Liver (tissue), 9 donors: ENCODE measurements around the gene FAIM2. TPM values are rescaled to one million over a fixed set of nuclear protein-coding genes. Genes with fewer than 3 reads are reported as not detected.

Experiments used
- DNase-seq: peaks from one replicate; pipeline ENCODE4 v3.0.0-alpha.2; 2017; ENCODE audit warnings: low spot score
- H3K27ac ChIP-seq, 2 donors: one replicate each; pipeline ENCODE4 v1.7.0; 2013; ENCODE audit warnings: inconsistent platforms in 2 of 2, low read length in 2 of 2, control low read depth in 1 of 2, low read depth in 1 of 2, mild to moderate bottlenecking in 1 of 2
- H3K27me3 ChIP-seq, 4 donors: one replicate each; pipeline versions ENCODE4 v1.6.1 to v1.7.0; 2013; ENCODE audit warnings: low read length in 3 of 4, inconsistent platforms in 1 of 4, mild to moderate bottlenecking in 1 of 4, moderate library complexity in 1 of 4; ENCODE audit not compliant: control insufficient read depth in 4 of 4, insufficient read depth in 4 of 4
- H3K36me3 ChIP-seq, 4 donors: one replicate each; pipeline versions ENCODE4 v1.6.1 to v1.7.0; 2013; ENCODE audit warnings: low read length in 3 of 4, mild to moderate bottlenecking in 3 of 4, low read depth in 1 of 4, moderate library complexity in 1 of 4; ENCODE audit not compliant: control insufficient read depth in 4 of 4, insufficient read depth in 3 of 4
- H3K4me1 ChIP-seq, 4 donors: one replicate each; pipeline versions ENCODE4 v1.6.1 to v1.7.0; 2013; ENCODE audit warnings: low read length in 3 of 4, mild to moderate bottlenecking in 3 of 4, moderate library complexity in 1 of 4; ENCODE audit not compliant: control insufficient read depth in 4 of 4, insufficient read depth in 4 of 4
- H3K4me3 ChIP-seq, 3 donors: one replicate each; pipeline versions ENCODE4 v1.6.1 to v1.7.0; 2013; ENCODE audit warnings: low read length in 3 of 3, control low read depth in 1 of 3, low read depth in 1 of 3, mild to moderate bottlenecking in 1 of 3
- H3K9ac ChIP-seq, 2 donors: one replicate each; pipeline ENCODE4 v1.7.0; 2013; ENCODE audit warnings: low read length in 2 of 2, mild to moderate bottlenecking in 2 of 2, moderate library complexity in 2 of 2, control low read depth in 1 of 2, low read depth in 1 of 2
- H3K9me3 ChIP-seq, 4 donors: one replicate each; pipeline versions ENCODE4 v1.6.1 to v1.7.0; 2013; ENCODE audit warnings: low read length in 3 of 4; ENCODE audit not compliant: control insufficient read depth in 4 of 4
- EGR1 ChIP-seq, 2 donors: IDR thresholded peaks; 2 replicates each; pipeline ENCODE4 v1.6.1; 2016 to 2018; ENCODE audit warnings: antibody characterized with exemption in 2 of 2, low read depth in 2 of 2
- FOXA1 ChIP-seq: IDR thresholded peaks from 2 replicates; pipeline ENCODE4 v1.6.1; 2016; ENCODE audit warnings: antibody characterized with exemption
- HNF4A ChIP-seq, 2 donors: conservative IDR thresholded peaks; 2 replicates each; pipeline ENCODE4 v1.6.1; 2016; ENCODE audit warnings: antibody characterized with exemption in 2 of 2, mild to moderate bottlenecking in 2 of 2
- HNF4G ChIP-seq: IDR thresholded peaks from 2 replicates; pipeline ENCODE4 v1.6.1; 2016; ENCODE audit warnings: antibody characterized with exemption
- JUND ChIP-seq, 2 donors: IDR thresholded peaks; 2 replicates each; pipeline ENCODE4 v1.6.1; 2016; ENCODE audit warnings: antibody characterized with exemption in 2 of 2
- NR2F2 ChIP-seq: IDR thresholded peaks from 2 replicates; pipeline ENCODE4 v1.6.1; 2016; ENCODE audit warnings: antibody characterized with exemption
- RAD21 ChIP-seq, 2 donors: IDR thresholded peaks; 2 replicates each; pipeline ENCODE4 v1.6.1; 2016; ENCODE audit warnings: antibody characterized with exemption in 2 of 2, mild to moderate bottlenecking in 2 of 2
- RXRA ChIP-seq, 2 donors: IDR thresholded peaks; 2 replicates each; pipeline ENCODE4 v1.6.1; 2017 to 2018; ENCODE audit warnings: antibody characterized with exemption in 2 of 2, mild to moderate bottlenecking in 1 of 2
- SP1 ChIP-seq: IDR thresholded peaks from 2 replicates; pipeline ENCODE4 v1.6.1; 2018; ENCODE audit warnings: antibody characterized with exemption, mild to moderate bottlenecking
- TAF1 ChIP-seq: conservative IDR thresholded peaks from 2 replicates; pipeline ENCODE4 v1.6.1; 2016; ENCODE audit warnings: antibody characterized with exemption, mild to moderate bottlenecking
- YY1 ChIP-seq: IDR thresholded peaks from 2 replicates; pipeline ENCODE4 v1.6.1; 2016; ENCODE audit warnings: antibody characterized with exemption, mild to moderate bottlenecking
- WGBS: extraction: QIAGEN DNeasy Blood & Tissue Kit; methylation state at CpG from one replicate; pipeline ENCODE4 v1.1.7; 2013; 5-methylcytosine and 5-hydroxymethylcytosine counted together
- polyA plus RNA-seq, 2 donors: library from polyadenylated mRNA; stranded (reverse) in 1 of 2; unstranded in 1 of 2; fragments of 200-250 nt in 1 of 2; fragments of >200 nt in 1 of 2; fragmentation: Nextera tagmentation in 1 of 2; extraction: Ambion mirVana in 1 of 2; gene quantifications; one replicate each; pipeline versions ENCODE4 v1.2.1 to v1.2.3, GENCODE V29; 2013 to 2015
- total RNA-seq, 2 donors: library from RNA; depleted of rRNA; stranded (reverse); fragments of >200 nt; gene quantifications; one replicate each; pipeline ENCODE4 v1.2.3, GENCODE V29; 2014
- TF ChIP-seq, protein P1 (sequence below): fragments of 150-350 bp; IDR thresholded peaks from 2 replicates; pipeline ENCODE4 v1.5.1; 2017; ENCODE audit warnings: improper control_type of control experiment, low read depth, low read length; ENCODE audit not compliant: missing input control
- TF ChIP-seq, protein P2 (sequence below): IDR thresholded peaks from 2 replicates; pipeline ENCODE4 v1.6.1; 2016; ENCODE audit warnings: antibody characterized with exemption
- TF ChIP-seq, protein P3 (sequence below): IDR thresholded peaks from 2 replicates; pipeline ENCODE4 v1.6.1; 2016; ENCODE audit warnings: antibody characterized with exemption
- TF ChIP-seq, protein P4 (sequence below): IDR thresholded peaks from 2 replicates; pipeline ENCODE4 v1.6.1; 2016; ENCODE audit warnings: antibody characterized with exemption
- TF ChIP-seq, protein P5 (sequence below): IDR thresholded peaks from 2 replicates; pipeline ENCODE4 v1.6.1; 2016; ENCODE audit warnings: antibody characterized with exemption, mild to moderate bottlenecking
- donor health status: healthy.
- donor health status: healthy.
- donor health status: healthy.
- donor health status: healthy.
- donor health status: healthy.

FAIM2 gene
- total and polyA plus RNA-seq, 4 donors = 0.06 to 0.23 TPM; not detected in 2

DNA sequence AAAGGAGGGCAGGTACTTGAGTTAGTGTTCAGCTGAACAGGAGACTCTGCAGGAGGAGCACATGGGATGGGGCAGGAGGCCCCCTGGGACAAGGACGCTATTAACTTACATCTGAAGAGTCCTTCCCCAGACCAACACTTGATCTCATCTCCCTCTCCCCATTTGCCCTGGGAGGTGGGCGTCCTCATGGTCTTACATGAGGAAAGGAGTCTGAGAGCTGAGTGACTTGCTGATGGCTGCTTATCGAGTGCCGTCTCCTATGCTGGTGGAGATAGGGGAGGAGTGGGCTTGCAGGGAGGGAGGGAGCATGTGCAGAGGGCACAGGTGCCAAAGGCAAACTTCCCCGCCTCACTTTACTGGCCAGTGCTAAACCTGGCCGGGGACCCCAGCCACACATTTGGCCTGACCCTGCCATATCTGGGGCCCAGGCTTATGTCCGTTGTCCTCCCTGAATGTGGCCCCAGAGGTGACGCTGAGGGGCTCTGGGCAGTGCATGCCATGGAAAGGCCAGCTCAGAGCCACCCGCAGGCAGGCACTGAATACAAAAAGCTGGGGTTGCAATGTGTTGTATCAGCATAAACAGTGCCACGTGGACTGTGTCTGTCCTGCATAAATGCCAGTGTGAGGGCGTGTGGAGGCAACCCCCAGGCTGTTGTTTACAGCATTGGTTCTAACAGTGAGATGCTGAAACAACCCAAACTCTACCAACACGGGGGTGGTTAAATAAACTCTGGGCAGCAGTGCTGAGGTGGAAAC lies 29.4 kb downstream of the FAIM2 start:
- TF ChIP-seq FOXA1 (no peak), JUND (IDR thresholded peaks at IDR 0.05) (no peak), TAF1 (no peak), SP1 (no peak), YY1 (no peak), EGR1 (IDR thresholded peaks at IDR 0.05; ENCODE audit: low read depth in 2 of 2) (no peak), NR2F2 (no peak), RAD21 (IDR thresholded peaks at IDR 0.05) (no peak), RXRA (IDR thresholded peaks at IDR 0.05) (no peak), HNF4G (no peak), HNF4A (conservative IDR thresholded peaks at IDR 0.05) (no peak)
- TF ChIP-seq, protein P1, sequence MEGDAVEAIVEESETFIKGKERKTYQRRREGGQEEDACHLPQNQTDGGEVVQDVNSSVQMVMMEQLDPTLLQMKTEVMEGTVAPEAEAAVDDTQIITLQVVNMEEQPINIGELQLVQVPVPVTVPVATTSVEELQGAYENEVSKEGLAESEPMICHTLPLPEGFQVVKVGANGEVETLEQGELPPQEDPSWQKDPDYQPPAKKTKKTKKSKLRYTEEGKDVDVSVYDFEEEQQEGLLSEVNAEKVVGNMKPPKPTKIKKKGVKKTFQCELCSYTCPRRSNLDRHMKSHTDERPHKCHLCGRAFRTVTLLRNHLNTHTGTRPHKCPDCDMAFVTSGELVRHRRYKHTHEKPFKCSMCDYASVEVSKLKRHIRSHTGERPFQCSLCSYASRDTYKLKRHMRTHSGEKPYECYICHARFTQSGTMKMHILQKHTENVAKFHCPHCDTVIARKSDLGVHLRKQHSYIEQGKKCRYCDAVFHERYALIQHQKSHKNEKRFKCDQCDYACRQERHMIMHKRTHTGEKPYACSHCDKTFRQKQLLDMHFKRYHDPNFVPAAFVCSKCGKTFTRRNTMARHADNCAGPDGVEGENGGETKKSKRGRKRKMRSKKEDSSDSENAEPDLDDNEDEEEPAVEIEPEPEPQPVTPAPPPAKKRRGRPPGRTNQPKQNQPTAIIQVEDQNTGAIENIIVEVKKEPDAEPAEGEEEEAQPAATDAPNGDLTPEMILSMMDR = no peak
- TF ChIP-seq, protein P2, sequence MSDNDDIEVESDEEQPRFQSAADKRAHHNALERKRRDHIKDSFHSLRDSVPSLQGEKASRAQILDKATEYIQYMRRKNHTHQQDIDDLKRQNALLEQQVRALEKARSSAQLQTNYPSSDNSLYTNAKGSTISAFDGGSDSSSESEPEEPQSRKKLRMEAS = no peak
- TF ChIP-seq, protein P3, sequence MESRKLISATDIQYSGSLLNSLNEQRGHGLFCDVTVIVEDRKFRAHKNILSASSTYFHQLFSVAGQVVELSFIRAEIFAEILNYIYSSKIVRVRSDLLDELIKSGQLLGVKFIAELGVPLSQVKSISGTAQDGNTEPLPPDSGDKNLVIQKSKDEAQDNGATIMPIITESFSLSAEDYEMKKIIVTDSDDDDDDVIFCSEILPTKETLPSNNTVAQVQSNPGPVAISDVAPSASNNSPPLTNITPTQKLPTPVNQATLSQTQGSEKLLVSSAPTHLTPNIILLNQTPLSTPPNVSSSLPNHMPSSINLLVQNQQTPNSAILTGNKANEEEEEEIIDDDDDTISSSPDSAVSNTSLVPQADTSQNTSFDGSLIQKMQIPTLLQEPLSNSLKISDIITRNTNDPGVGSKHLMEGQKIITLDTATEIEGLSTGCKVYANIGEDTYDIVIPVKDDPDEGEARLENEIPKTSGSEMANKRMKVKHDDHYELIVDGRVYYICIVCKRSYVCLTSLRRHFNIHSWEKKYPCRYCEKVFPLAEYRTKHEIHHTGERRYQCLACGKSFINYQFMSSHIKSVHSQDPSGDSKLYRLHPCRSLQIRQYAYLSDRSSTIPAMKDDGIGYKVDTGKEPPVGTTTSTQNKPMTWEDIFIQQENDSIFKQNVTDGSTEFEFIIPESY = no peak
- TF ChIP-seq, protein P4, sequence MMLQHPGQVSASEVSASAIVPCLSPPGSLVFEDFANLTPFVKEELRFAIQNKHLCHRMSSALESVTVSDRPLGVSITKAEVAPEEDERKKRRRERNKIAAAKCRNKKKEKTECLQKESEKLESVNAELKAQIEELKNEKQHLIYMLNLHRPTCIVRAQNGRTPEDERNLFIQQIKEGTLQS = no peak
- TF ChIP-seq, protein P5, sequence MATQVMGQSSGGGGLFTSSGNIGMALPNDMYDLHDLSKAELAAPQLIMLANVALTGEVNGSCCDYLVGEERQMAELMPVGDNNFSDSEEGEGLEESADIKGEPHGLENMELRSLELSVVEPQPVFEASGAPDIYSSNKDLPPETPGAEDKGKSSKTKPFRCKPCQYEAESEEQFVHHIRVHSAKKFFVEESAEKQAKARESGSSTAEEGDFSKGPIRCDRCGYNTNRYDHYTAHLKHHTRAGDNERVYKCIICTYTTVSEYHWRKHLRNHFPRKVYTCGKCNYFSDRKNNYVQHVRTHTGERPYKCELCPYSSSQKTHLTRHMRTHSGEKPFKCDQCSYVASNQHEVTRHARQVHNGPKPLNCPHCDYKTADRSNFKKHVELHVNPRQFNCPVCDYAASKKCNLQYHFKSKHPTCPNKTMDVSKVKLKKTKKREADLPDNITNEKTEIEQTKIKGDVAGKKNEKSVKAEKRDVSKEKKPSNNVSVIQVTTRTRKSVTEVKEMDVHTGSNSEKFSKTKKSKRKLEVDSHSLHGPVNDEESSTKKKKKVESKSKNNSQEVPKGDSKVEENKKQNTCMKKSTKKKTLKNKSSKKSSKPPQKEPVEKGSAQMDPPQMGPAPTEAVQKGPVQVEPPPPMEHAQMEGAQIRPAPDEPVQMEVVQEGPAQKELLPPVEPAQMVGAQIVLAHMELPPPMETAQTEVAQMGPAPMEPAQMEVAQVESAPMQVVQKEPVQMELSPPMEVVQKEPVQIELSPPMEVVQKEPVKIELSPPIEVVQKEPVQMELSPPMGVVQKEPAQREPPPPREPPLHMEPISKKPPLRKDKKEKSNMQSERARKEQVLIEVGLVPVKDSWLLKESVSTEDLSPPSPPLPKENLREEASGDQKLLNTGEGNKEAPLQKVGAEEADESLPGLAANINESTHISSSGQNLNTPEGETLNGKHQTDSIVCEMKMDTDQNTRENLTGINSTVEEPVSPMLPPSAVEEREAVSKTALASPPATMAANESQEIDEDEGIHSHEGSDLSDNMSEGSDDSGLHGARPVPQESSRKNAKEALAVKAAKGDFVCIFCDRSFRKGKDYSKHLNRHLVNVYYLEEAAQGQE = no peak
- Histone ChIP-seq H3K27me3 (no peaks in the 10 kb centered on the region), H3K4me3 (no peak overlapping the region), H3K9ac (no peak overlapping the region), H3K27ac (no peak overlapping the region), H3K4me1 (no peaks in the 10 kb centered on the region), H3K9me3 (no peaks in the 10 kb centered on the region), H3K36me3 (no peaks in the 10 kb centered on the region)
- 68% methylated on average over 12 of the region's 12 CpGs for WGBS
- DNase-seq = no peak
